Large intestine (tissue), 3 donors: ENCODE data around the gene FBF1. TPM values are rescaled to one million over a fixed set of nuclear protein-coding genes. Genes with fewer than 3 reads are reported as not detected.

Source experiments
- DNase-seq, 2 donors: peaks; one replicate each; pipeline versions ENCODE4 v3.0.0 to v3.0.0-alpha.2; 2013
- H3K27ac ChIP-seq: one replicate; pipeline ENCODE4 v1.5.1; 2013; ENCODE audit warnings: low read length
- H3K27me3 ChIP-seq: 2 replicates; pipeline ENCODE4 v1.6.1; 2013; ENCODE audit warnings: low read length; ENCODE audit not compliant: control insufficient read depth, insufficient read depth
- H3K36me3 ChIP-seq: 2 replicates; pipeline ENCODE4 v1.6.1; 2013; ENCODE audit warnings: low read length; ENCODE audit not compliant: control insufficient read depth, insufficient read depth
- H3K4me1 ChIP-seq: one replicate; pipeline ENCODE4 v1.6.1; 2013; ENCODE audit warnings: low read length; ENCODE audit not compliant: control insufficient read depth, insufficient read depth
- H3K4me3 ChIP-seq: one replicate; pipeline ENCODE4 v1.5.1; 2013; ENCODE audit warnings: low read length
- H3K9me3 ChIP-seq: one replicate; pipeline ENCODE4 v1.6.1; 2013; ENCODE audit warnings: mild to moderate bottlenecking, low read depth, low read length, moderate library complexity; ENCODE audit not compliant: control insufficient read depth
- WGBS: methylation state at CpG from one replicate; pipeline ENCODE4 v1.1.5; 2013; ENCODE audit warnings: low lambda C conversion rate; ENCODE audit not compliant: insufficient coverage; 5-methylcytosine and 5-hydroxymethylcytosine counted together
- polyA plus RNA-seq: library from polyadenylated mRNA; unstranded; fragments of 120-200 nt; gene quantifications from one replicate; pipeline ENCODE4 v1.2.1, GENCODE V29; 2013

The FBF1 gene
- polyA plus RNA-seq, 1 donor: 52.1 TPM

- peaks cover 5% of the 10 kb centered on the region for H3K9me3 ChIP-seq
- H3K27ac ChIP-seq: no peak overlapping the region
- no peak for DNase-seq
- H3K27me3 ChIP-seq: no peaks in the 10 kb centered on the region
- no peak overlapping the region for H3K4me3 ChIP-seq
- no peaks in the 10 kb centered on the region for H3K4me1 ChIP-seq
- H3K36me3 ChIP-seq: peaks cover 63% of the 10 kb centered on the region
- 100% methylated on average over 1 of the region's 8 CpGs for WGBS
Measured at GRCh38 chr17:75915268-75915667, 25.6 kb downstream of the FBF1 start.

- WGBS: no CpG with 5 or more reads among the region's 34 CpGs
- H3K27ac ChIP-seq: no peak overlapping the region
- DNase-seq: no peak
- H3K27me3 ChIP-seq: no peaks in the 10 kb centered on the region
- no peaks in the 10 kb centered on the region for H3K4me1 ChIP-seq
- H3K4me3 ChIP-seq: no peak overlapping the region
- H3K36me3 ChIP-seq: peaks cover 62% of the 10 kb centered on the region
- H3K9me3 ChIP-seq: peaks cover 5% of the 10 kb centered on the region
Measured at GRCh38 chr17:75914643-75915267, 26.1 kb downstream of the FBF1 start.

GRCh38 chr17:75913537-75914210 lies 27.2 kb downstream of the FBF1 start:
- Histone ChIP-seq H3K27ac (no peak overlapping the region), H3K4me1 (no peaks in the 10 kb centered on the region), H3K9me3 (peaks cover 5% of the 10 kb centered on the region), H3K27me3 (no peaks in the 10 kb centered on the region), H3K4me3 (no peak overlapping the region), H3K36me3 (peaks cover 62% of the 10 kb centered on the region)
- DNase-seq: no peak
- WGBS: no CpG with 5 or more reads among the region's 32 CpGs

GRCh38 chr17:75910699-75911098 lies 30.1 kb downstream of the FBF1 start:
- no CpG with 5 or more reads among the region's 6 CpGs for WGBS
- no peaks in the 10 kb centered on the region for H3K4me1 ChIP-seq
- H3K27ac ChIP-seq: no peak overlapping the region
- DNase-seq: no peak
- H3K36me3 ChIP-seq: peaks cover 50% of the 10 kb centered on the region
- H3K4me3 ChIP-seq: no peak overlapping the region
- H3K27me3 ChIP-seq: no peaks in the 10 kb centered on the region
- peaks cover 5% of the 10 kb centered on the region for H3K9me3 ChIP-seq

GRCh38 chr17:75909812-75910274 lies 31.0 kb downstream of the FBF1 start:
- H3K4me1 ChIP-seq: no peaks in the 10 kb centered on the region
- WGBS: no CpG with 5 or more reads among the region's 11 CpGs
- DNase-seq: no peak
- no peaks in the 10 kb centered on the region for H3K27me3 ChIP-seq
- H3K27ac ChIP-seq: no peak overlapping the region
- H3K36me3 ChIP-seq: peaks cover 45% of the 10 kb centered on the region
- peaks cover 5% of the 10 kb centered on the region for H3K9me3 ChIP-seq
- no peak overlapping the region for H3K4me3 ChIP-seq

- no peak for DNase-seq
- H3K4me1 ChIP-seq: no peaks in the 10 kb centered on the region
- H3K27me3 ChIP-seq: no peaks in the 10 kb centered on the region
- H3K9me3 ChIP-seq: peaks cover 5% of the 10 kb centered on the region
- no peak overlapping the region for H3K27ac ChIP-seq
- peaks cover 40% of the 10 kb centered on the region for H3K36me3 ChIP-seq
- no peak overlapping the region for H3K4me3 ChIP-seq
- 83% methylated on average over 2 of the region's 14 CpGs for WGBS
Measured at GRCh38 chr17:75909051-75909811, 31.6 kb downstream of the FBF1 start.

GRCh38 chr17:75908201-75908600 lies 32.6 kb downstream of the FBF1 start:
- Histone ChIP-seq H3K36me3 (peaks cover 31% of the 10 kb centered on the region), H3K4me3 (no peak overlapping the region), H3K27me3 (no peaks in the 10 kb centered on the region), H3K9me3 (no peaks in the 10 kb centered on the region), H3K4me1 (no peaks in the 10 kb centered on the region), H3K27ac (no peak overlapping the region)
- WGBS: 20% methylated on average over 1 of the region's 6 CpGs
- no peak for DNase-seq

- no CpG with 5 or more reads among the region's 10 CpGs for WGBS
- Histone ChIP-seq H3K9me3 (no peaks in the 10 kb centered on the region), H3K36me3 (peaks cover 32% of the 10 kb centered on the region), H3K4me1 (no peaks in the 10 kb centered on the region), H3K27ac (no peak overlapping the region), H3K4me3 (no peak overlapping the region), H3K27me3 (no peaks in the 10 kb centered on the region)
- peak in 1 of 2 donors; percentile 39 for DNase-seq
Measured at GRCh38 chr17:75906143-75906884, 34.5 kb downstream of the FBF1 start.

- WGBS: no CpG with 5 or more reads among the region's 69 CpGs
- peak within 1 kb of the TSS; percentile 82 for H3K27ac ChIP-seq
- peaks cover 33% of the 10 kb centered on the region for H3K36me3 ChIP-seq
- no peaks in the 10 kb centered on the region for H3K27me3 ChIP-seq
- no peaks in the 10 kb centered on the region for H3K9me3 ChIP-seq
- no peaks in the 10 kb centered on the region for H3K4me1 ChIP-seq
- H3K4me3 ChIP-seq: peak within 1 kb of the TSS; percentile 96
- DNase-seq: peak; percentile 97 to 98
Measured at GRCh38 chr17:75904749-75905521, 35.9 kb downstream of the FBF1 start, which contains the start of gene MRPL38. MRPL38 (minus strand) TSS chr17:75904884; CDS start chr17:75904875, 9 bp downstream.
